GM23248 (cell line): ENCODE results near the gene CCNJL.

Experiments
- EZH2 ChIP-seq: fragments of 200-600 bp; sonication (generic); IDR thresholded peaks from 2 replicates; pipeline ENCODE4 v1.6.1; 2018; ENCODE audit warnings: antibody characterized with exemption, mild to moderate bottlenecking; ENCODE audit not compliant: insufficient read depth, poor library complexity, severe bottlenecking
- EZH2phosphoT487 ChIP-seq: fragments of 200-600 bp; sonication (generic); IDR thresholded peaks from 2 replicates; pipeline ENCODE4 v1.6.1; 2018; ENCODE audit warnings: antibody characterized with exemption, moderate library complexity, mild to moderate bottlenecking, low read depth; ENCODE audit not compliant: insufficient read depth

GRCh38 chr5:160281275-160281674 lies 31.1 kb downstream of the CCNJL start:
- TF ChIP-seq EZH2 (no peak), EZH2phosphoT487 (no peak)
